ENCODE results near the gene ABI3BP.
A peak's percentile ranks its signal among the peaks of the same experiment; 100 is the strongest.

Gene ABI3BP

DNA sequence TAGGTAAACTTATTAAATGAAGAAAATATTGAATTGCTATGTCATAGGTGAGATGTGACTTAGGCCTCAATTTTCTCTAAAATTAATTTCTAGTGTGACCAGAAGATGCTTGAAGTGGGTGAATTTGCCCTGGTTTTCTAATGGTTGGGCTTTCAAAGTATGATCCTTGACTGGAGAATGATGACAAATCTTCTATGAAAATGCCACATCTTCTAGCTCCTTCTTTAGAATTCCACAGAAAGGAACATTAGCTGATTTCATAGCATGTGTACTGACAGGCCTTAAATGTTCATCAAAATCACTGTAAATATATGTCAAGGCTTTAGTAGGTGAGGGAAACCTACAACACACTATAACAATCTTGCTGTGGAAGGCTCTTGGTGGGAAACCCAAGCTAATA lies 8.9 kb downstream of the ABI3BP start:
- H3K4me3 ChIP-seq (ENCODE audit: low read depth, low read length): no peak overlapping the region
- DNase-seq (ENCODE audit: low read depth): no peak

DNA sequence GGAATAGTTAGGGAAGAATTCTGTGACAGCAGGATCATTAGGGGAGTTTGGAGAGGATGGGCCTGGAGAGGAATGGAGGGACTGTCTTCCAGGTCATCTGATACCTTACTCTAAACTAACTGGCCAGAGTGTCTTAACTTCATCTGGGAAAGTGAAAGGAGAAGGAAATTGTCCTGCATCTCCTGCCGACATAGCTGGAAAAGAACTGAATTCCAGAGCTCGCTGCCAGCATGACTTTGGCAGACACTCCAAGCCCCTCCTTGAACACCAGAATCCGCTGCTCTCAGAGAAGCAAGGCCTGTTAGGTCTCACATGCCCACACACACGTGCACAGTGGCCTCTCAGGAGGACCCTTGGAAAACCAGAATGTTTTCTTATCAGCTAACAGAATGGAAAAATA lies 10.5 kb downstream of the ABI3BP start:
- peak; percentile 47 for DNase-seq (ENCODE audit: low read depth)
- no peak overlapping the region for H3K4me3 ChIP-seq (ENCODE audit: low read depth, low read length)

DNA sequence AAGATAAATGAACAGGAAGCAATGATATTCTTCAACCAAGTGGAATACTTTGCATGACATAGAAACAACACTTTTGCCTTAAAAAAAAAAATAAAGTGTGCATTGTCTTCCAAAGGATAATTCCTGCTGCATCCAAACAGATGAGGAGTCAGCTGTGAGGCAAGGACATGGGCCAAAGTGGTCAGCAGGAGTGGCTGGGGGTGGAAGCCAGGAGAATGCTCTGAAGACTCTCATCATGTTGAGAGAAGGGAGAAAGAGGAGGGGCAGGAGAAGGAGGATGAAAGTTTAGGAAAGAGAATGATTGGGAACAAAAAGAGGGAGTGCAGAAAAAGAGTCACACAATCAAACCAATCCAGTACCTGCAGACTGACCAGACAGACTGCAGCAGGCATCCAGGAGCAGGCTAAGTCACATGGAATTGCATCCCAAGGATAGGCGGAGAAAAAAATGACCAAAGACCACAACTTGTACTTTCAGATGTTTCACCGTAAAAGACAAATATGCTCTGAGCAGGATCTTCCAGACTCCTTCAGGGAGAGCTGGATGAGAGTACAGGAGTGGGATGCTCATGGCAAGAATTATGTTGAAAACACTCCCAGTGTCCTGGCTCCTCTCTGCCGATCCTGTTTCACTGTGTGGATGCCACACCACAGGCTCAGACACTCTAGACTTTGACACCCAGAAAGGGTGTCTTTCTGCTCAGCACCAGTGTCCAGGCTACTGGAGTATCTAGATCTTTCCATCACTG lies 11.9 kb downstream of the ABI3BP start:
- H3K4me3 ChIP-seq (ENCODE audit: low read depth, low read length): no peak overlapping the region

DNA sequence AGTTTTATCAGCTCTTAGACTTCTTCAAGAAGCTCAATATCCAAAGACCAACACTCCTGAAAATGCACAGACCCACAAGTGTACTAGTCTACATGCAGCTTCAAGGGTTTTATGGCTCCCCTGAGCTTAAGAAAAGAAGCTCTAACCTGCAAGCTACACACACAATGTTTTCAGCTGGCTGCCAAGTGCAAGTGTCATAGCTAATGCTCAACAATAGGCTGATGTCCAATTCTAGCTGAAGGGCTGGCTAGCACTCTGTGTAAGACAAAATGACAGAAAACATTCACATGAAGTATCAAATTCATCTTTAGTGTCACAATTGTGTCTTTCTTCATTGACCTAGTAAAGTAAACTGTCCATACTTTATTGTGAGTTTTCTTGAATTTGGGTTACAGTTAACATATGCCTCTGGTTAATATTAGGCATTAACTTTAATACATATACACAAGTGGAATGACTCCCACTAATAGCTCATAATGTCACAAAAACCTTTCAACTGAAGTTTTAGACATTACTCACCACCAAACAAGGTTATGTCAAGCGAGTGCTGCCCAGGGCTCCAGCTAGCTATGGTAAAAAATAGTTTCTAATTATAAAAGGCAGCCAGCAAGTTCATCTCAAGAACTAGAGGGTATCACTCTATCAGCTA lies 15.1 kb downstream of the ABI3BP start:
- DNase-seq (ENCODE audit: low read depth): peak; percentile 60
- no peak overlapping the region for H3K4me3 ChIP-seq (ENCODE audit: low read depth, low read length)

More for the DNA sequence above, 11.9 kb downstream of the ABI3BP start:
- DNase-seq (ENCODE audit: low read depth): no peak

DNA sequence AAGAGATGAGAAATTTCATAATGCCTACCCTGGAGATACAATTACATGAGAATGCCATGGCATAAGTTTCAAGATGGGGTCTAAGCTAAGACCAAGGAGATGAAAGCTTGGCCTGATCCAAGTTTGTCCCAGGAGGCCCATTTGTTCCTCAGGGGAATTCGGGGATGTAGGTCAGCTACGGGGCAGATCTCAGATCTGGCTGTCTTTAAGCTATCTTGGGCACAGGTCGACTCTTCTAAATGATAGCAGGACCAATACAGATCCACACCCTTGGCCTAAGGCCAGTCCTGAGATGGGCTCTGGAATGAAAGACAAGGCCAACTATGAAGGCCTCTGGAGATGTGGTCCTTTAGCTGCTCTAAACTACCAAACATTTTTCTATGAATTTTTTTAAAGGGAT lies 16.6 kb downstream of the ABI3BP start:
- DNase-seq (ENCODE audit: low read depth): no peak
- H3K4me3 ChIP-seq (ENCODE audit: low read depth, low read length): no peak overlapping the region

DNA sequence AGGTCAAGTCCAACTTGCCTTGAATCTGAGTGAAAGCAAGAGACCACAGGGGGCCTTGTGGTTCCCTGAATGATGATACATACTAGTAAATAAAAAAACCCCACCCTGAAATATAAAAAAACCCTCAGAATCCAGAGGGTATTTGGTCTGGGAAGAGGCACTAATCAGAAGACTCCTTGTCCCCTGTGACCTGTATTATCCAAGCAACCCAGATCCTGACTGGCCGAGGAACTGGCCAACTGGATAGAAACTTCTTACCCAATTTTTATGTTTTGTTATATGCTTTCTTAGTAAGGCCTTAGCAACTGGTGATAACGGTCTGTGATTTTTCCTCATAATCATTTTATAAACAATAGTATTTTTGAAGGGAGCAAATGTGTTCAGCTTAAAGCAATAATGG lies 17.5 kb downstream of the ABI3BP start:
- H3K4me3 ChIP-seq (ENCODE audit: low read depth, low read length): no peak overlapping the region
- no peak for DNase-seq (ENCODE audit: low read depth)

DNA sequence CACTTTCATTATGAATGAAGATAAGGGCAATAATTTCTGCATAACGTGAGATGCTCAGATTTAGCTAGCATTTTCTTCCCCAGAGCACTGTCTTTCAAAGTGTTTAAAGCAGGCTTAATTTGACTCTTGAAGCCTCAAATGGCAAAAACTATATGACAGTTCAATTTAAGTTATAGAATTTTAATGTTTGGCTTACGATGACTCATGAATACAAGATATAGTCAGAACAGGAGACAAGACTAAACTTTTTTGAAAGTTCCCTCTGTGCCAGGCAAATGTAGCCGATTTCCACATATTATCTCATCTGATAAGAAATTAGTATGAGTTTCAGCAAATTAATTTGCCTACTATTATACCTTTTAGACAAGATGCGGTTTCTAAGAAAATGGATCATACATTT lies 19.6 kb downstream of the ABI3BP start:
- H3K4me3 ChIP-seq (ENCODE audit: low read depth, low read length): no peak overlapping the region
- no peak for DNase-seq (ENCODE audit: low read depth)

DNA sequence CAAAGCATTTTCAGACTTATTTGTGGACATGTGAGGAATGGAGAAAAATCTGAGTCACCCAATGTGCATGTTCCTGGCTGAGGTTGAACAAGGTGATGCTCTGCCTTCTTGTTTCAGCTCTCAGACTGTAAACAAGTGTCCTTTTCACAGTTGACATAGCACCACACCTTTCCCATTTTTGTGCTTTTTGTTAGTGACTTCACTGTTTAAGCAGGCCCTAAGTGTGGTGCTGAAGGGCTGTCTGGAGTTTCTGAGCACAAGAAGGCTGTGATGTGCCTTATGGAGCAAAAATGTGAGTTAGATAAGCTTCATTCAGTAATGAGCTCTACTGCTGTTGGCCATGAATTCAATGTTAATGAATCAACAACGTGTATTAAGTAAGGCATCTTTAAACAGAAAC lies 20.4 kb downstream of the ABI3BP start:
- DNase-seq (ENCODE audit: low read depth): no peak
- H3K4me3 ChIP-seq (ENCODE audit: low read depth, low read length): no peak overlapping the region

DNA sequence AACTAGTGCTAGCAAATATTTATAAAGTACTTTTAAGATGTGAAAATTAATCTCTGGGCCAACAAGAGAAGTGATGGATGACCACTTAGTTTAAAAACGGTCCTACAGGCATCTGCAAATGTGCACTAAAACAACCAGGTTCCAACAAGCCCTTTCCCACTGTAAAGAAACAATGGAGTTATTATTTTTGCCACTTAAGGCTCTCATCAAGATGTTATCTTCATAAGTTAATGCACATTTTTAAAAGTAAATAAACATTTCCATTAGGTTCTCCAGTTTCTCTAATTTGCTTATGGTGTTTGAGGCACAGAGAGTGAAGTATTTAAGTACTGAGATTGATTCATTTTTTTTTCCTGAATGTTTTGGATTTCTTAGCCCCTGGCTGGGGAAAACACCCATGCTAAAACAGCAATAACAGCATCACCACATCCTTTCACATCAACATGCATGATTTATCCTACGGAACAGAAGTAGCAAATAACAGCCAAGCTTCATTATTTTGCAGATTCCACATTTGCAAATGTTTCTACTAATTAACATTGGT lies 20.8 kb downstream of the ABI3BP start:
- no peak overlapping the region for H3K4me3 ChIP-seq (ENCODE audit: low read depth, low read length)
- DNase-seq (ENCODE audit: low read depth): no peak

DNA sequence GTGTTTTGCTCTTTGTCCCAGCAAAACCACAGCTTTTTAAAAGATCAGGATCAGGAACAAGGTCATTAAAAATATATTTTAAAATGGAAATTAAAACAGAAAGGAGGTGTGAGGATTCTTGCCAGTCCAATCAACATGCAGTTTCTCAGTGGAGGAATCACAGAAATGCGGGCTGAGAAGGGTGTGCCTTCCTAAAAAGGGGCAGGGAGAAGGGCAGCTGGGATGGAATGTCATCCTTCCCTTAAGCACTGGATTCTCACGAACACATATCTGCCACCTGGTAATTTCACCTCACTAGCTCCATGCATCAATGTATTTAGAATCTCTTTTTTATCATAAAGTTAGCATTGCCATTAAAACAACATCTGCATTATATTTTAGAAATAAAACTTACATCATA lies 21.4 kb downstream of the ABI3BP start:
- DNase-seq (ENCODE audit: low read depth): no peak
- H3K4me3 ChIP-seq (ENCODE audit: low read depth, low read length): no peak overlapping the region

DNA sequence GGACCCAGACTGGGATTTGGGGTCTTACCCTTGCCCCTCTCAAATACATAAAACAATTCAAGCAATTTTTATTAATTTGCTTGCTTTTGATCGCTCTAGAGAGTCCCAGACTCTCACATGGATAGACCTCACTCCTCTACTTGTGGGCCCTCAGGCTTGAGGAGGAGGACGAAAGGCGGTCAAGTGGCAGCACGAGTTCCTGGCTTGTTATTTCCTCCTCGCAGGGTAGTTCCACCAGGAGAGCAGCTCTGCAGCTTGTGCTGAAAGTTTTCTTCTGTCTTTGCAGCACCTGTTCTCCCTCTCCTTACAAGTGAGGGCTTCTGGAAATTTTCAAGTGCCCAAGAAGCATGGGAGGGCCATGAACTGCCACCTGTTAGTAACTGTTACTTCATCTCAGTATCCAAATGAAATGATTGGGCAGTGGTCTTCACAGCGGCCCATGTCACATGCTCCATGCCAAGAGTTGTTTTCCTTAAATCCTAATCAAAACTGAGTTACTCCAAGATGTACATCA lies 22.7 kb downstream of the ABI3BP start:
- no peak for DNase-seq (ENCODE audit: low read depth)
- no peak overlapping the region for H3K4me3 ChIP-seq (ENCODE audit: low read depth, low read length)

DNA sequence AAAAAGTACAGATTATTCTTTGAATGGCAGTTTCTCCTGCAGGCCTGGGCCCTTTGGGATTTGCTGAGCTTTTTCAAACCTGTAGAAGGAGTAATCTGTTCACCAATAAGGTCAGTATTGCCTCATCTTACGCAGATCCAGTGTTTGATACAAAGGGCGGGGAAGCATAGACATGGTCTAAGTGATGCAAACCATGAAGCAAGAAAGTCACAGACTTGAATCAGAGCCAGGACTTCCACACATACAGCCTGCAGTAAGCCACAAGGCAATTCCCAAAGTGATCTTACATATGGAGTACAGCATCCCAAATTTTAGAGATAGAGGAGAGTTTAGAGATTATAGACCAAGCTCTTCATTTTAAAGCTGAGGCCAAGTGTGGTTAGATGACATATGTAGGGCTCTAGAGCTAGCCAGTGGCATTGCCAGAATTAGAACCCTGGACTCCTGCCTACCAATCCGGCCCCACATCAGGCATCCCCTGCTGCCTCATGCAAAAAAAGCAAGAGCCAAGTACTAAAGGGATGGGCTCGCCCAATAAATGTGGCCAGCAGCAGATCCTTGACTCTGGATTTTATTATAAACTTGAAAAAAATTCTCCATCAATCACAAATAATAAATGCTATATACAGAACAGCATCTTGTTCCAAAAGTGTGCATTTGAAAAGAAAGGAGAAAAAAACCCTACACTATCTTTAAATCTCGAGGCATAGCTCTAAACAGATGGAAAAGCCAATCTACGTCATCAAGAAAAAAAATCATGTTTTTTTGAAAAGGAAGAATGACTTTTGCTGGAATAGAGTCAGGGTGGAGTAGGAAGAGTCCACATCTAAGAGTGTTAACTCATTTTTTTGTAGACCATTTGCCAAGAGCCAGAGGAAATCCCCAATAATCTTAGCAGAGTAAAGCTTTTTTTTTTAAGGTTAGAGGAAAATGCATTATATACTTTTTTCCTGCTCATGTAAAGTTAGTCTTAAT lies 24.0 kb downstream of the ABI3BP start:
- no peak overlapping the region for H3K4me3 ChIP-seq (ENCODE audit: low read depth, low read length)
- DNase-seq (ENCODE audit: low read depth): peak; percentile 88

DNA sequence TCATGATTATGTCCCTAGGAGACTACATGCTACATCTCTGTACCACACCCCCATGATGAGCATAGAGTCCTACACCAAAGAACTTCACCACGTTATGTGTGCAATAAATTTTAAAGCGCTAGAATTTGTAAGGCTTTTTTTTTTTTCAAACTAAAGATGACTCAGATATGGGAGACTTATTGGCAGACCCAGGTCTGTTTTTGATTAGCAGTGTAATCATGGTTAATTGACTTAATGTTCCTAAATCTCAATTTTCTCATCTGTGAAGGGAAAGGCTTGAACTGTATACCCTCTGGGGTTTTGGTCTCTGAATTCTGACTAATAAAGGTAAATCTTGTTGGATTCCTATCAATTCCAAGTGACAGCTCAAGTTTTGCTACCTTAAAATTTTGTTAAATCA lies 26.4 kb downstream of the ABI3BP start:
- no peak overlapping the region for H3K4me3 ChIP-seq (ENCODE audit: low read depth, low read length)
- DNase-seq (ENCODE audit: low read depth): no peak

DNA sequence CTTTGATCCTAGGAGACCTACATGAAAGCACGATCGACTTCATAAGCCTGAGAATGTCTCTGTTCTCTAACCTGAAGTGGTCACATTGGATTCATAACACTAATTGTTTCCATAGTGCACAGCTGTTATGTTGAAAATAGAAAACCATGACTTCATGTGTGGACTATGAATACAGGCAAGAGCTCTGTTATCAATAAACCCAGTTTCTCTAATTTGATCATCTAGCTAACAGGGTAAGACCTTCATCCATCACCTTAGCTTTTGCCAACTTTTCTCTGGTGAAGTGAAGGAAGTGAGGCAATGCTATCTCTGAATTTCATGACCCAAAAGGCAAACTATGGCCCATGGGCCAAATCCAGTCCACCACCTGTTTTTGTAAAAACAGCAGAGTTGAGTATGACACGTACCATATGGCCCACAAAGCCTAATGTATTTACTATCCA lies 27.2 kb downstream of the ABI3BP start:
- H3K4me3 ChIP-seq (ENCODE audit: low read depth, low read length): no peak overlapping the region
- no peak for DNase-seq (ENCODE audit: low read depth)

DNA sequence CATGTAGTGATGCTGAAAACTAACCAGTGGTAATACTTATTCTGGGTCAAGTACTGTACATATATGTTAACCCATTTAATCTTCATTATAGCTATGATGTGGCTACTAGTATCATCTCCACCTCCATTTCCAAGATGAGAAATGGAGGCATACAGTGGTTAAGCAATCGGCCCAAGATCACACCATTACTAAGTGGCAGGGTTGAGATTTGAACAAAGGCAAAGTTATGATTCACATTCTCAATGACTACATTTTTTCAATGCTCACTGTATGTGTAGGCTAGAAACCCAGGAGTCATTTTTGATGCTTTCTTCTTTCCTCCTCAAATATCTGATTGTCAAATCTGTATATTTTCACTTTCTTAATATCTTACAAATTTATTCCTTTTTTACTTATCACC lies 30.2 kb downstream of the ABI3BP start:
- H3K4me3 ChIP-seq (ENCODE audit: low read depth, low read length): no peak overlapping the region
- no peak for DNase-seq (ENCODE audit: low read depth)

DNA sequence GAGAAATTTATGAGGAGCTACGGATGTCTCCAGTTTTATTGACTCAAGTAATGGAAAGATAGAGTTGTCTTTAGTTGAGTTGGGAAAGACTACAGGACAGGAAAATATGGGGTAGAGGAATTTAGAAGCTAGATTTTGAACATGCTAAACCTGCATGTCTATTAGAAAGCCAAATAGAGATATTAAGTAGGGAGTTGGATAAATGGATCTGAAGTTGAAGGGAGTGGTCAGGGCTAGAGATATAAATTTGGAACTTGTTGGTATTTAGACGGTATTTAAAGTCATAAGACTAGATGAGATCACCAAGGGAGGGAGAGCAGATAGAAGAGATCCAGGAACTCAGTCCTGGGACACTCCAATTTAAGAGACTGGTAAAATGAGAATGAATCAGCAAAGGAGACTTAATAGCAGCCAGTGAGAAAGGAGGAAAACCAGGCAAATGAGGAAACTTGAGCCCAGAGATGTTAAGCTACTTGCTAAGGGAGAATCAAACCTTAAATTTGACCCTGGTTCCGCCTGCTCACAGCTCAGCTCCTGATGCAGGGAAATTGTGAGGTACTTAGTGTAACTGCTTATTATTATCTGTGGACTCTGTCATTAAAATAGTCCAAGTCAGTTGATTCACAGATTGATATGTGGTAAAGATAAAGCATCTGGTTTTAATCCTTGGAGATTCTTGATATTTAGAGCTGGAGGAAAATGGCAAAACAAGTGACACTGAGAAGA lies 35.8 kb downstream of the ABI3BP start:
- peak; percentile 51 for DNase-seq (ENCODE audit: low read depth)
- no peak overlapping the region for H3K4me3 ChIP-seq (ENCODE audit: low read depth, low read length)

DNA sequence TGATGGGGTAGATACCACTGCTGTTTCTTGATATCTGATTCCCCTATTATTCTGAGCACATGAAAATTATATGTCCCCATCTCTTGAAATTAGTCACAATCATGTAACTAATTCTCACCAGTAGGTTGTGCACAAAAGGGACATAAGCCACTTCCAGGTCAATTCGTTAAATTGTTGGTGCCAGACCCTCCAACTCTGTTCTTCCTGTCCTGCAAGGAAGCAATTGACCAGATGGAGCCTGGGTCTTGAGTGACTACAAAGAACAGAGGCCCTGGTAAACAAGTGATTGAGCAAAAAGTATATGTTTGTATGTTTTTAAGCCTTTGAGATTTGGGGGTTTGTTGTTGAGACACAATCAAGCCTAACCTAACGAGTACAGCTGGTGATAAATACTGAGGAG lies 36.9 kb downstream of the ABI3BP start:
- DNase-seq (ENCODE audit: low read depth): no peak
- H3K4me3 ChIP-seq (ENCODE audit: low read depth, low read length): no peak overlapping the region

DNA sequence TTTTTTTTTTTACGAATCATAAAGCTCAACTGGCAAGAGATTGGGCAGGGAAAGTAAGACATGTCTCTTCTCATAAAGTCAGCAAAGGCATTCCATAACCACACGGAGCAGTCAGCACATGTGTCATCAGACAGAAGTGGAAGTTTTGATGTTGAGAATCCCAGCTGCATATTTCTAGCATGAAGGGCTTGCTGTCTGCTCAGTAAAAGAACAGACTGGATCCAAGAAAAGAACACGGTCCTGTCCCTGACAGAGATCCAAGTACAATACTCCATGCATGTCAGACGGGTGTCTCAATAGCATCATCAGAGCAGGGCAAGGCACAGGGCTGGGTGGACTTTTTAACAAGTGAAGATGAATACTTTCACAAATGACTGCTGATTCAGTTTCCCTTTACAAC lies 38.2 kb downstream of the ABI3BP start:
- H3K4me3 ChIP-seq (ENCODE audit: low read depth, low read length): peak overlapping the region; percentile 17
- DNase-seq (ENCODE audit: low read depth): peak; percentile 99

All from skeletal muscle cell (primary cell).